ELR (cell line): ENCODE results near the gene NWD2.
A peak's percentile ranks its signal among the peaks of the same experiment; 100 is the strongest.

Experiments
- DNase-seq: peaks from one replicate; pipeline ENCODE4 v3.0.0-alpha.2; 2015; ENCODE audit warnings: low read depth

NWD2 gene

GRCh38 chr4:37279894-37280592 is 35.5 kb downstream of the NWD2 start:
- DNase-seq, result no peak

- DNase-seq, result no peak
These were observed 54.9 kb downstream of the NWD2 start for GRCh38 chr4:37299468-37299867.

DNA sequence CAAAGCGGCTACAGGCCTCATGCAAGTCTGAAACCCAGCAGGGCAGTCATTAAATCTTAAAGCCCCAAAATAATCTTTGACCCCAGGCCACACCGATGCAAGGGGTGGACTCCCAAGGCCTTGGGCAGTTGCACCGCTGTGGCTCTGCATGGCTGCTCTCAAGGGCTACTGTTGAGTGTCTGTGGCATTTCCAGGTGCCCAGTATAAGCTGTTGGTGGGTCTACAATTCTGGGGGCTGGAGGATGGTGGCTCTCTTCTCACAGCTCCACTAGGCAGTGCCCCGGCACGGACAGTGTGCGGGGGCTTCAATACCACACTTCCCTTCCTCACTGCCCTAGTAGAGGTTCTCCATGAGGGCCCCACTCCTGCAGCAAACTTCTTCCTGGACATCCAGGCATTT is 60.1 kb downstream of the NWD2 start:
- DNase-seq, result no peak

DNA sequence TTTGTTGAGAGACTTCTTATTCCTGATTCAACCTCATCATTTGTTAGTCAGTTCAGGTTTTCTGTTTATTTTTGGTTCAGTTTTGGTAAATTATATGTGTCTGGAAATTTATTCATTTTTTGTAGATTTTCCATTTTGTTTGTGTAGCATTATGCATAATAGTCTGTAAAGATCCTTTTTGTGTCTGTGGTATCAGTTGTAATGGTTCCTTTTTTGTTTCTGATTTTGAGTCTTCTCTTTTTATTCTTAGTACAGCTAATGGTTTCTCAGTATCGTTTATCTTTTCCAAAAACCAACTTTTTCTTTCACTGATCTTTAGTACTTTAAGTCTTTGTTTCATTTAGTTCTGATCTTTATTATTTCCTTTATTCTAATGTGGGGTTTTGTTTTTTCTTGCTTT is 61.4 kb downstream of the NWD2 start:
- DNase-seq, result no peak

- no peak for DNase-seq
These were observed 72.6 kb downstream of the NWD2 start for GRCh38 chr4:37317104-37317643.

GRCh38 chr4:37320513-37321235 is 76.1 kb downstream of the NWD2 start:
- DNase-seq, result no peak

GRCh38 chr4:37322122-37322521 is 77.6 kb downstream of the NWD2 start:
- DNase-seq, result no peak

GRCh38 chr4:37324546-37324945 is 80.0 kb downstream of the NWD2 start:
- no peak for DNase-seq

GRCh38 chr4:37326852-37327251 is 82.3 kb downstream of the NWD2 start:
- DNase-seq, result no peak

- no peak for DNase-seq
These were observed 94.4 kb downstream of the NWD2 start for GRCh38 chr4:37338972-37339371.

GRCh38 chr4:37358748-37359147 is 114.2 kb downstream of the NWD2 start:
- no peak for DNase-seq

- no peak for DNase-seq
These were observed 114.7 kb downstream of the NWD2 start for GRCh38 chr4:37359261-37359660.

DNA sequence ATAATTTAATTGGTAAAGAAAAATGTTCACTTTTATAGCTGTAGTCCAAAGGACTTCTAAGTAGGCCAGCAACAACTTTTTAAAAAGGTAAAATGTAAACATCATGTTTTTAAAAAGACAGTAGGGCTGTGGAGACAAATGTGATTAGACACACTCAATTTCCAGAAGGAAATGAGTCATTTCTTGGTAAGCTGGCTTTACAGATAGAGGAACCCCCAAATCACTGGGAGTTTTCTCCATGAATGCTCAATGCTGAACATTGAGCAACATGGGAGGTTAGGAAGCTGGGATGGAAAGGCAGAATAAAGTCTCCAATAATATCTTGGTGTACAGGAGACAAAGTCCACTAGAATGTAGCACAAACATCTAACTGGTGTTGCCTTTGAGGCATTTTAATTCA is 121.3 kb downstream of the NWD2 start:
- no peak for DNase-seq

DNA sequence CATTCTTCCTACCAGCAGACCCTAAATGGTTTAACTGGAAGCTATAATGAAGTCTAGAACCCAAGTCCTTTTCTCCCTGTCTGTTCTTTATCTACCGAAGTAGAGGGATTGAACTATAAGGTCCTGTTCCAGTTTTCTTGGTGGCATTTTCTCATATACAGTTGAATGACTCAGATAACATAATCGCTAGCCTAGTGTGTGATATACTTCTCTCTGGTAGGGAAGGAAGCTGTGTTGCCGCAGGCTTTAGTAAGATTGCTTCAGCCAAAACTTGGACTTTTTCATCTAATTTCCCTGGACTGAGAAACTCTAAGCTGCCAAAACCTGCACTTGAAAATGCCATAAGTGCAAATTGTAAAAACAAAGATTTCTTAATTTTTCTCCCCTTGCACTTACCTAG is 123.4 kb downstream of the NWD2 start:
- no peak for DNase-seq

- DNase-seq, result no peak
These were observed 125.5 kb downstream of the NWD2 start for GRCh38 chr4:37370052-37370451.

- DNase-seq, result no peak
These were observed 136.6 kb downstream of the NWD2 start for GRCh38 chr4:37381040-37381668.

GRCh38 chr4:37383579-37384229 is 139.2 kb downstream of the NWD2 start:
- peak; percentile 50 for DNase-seq

DNA sequence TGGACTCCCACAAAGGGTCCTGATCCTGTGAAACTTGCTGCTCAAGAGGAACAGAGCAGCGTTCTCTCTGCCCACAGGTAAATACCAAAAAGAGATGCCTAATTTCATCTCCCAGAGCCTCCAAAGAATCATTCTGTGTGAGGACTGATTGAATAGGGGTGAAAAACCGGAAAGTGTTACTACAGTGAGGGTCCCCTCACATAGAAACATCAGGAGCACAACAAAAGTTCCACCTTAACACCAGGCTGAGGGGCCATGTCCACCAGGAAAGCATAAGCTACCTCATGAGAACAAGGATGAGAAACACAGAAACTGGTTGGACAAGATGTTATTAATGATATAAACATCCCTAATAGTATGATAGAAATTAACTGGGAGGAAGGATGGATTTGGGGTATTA is 140.9 kb downstream of the NWD2 start:
- DNase-seq, result no peak

DNA sequence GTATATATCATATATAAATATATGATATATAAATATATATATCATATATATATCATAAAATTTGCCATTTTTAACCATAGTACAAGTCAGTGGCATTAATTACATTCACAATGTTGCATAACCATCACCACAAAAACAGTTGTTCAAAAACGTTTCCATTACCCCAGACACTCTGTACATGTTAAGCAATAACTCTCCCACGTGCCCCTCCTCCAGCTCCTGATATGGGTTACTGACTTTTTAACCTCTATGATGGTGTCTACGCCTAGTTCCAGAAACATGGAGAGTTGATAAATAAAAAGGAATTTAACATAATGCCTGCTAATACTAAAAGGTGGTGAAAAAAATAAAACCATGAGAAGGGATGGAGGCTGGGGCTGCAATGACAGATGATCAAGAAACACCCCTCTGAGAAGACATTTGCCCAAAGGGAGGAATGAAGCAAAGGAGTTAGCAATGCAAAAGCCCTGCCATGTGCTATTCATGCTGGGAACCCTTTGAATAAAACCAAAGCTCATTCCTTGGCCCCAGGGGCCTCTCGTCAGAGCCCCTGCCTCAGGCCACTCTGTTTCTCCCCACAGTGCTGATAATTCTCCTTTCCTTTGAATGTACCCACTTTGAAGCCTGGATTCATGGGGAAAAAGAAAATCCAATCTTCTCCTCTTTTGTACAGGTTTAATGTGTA is 144.3 kb downstream of the NWD2 start:
- no peak for DNase-seq

- no peak for DNase-seq
These were observed 144.8 kb downstream of the NWD2 start for GRCh38 chr4:37389366-37389765.

- peak; percentile 63 for DNase-seq
These were observed 145.5 kb downstream of the NWD2 start for GRCh38 chr4:37389967-37390580.
